ENCODE measurements around the gene BSG. TPM values are rescaled to one million over a fixed set of nuclear protein-coding genes. Genes with fewer than 3 reads are reported as not detected.
"Not testable (repeated sequence)": the region's sequence is repeated elsewhere in the genome, so short reads cannot be mapped to it uniquely, and the experiment has no call there.

The BSG gene
- total RNA-seq, 1 experiment from 2014 or later: 577 TPM

GRCh38 chr19:582497-583197 lies 10.3 kb downstream of the BSG start:
- H3K4me3 ChIP-seq: no peak overlapping the region
- no peaks in the 10 kb centered on the region for H3K9me3 ChIP-seq (replicated peaks)
- peaks cover 20% of the 10 kb centered on the region for H3K4me1 ChIP-seq (replicated peaks)
- peaks cover 58% of the 10 kb centered on the region for H3K36me3 ChIP-seq
- no peaks in the 10 kb centered on the region for H3K27me3 ChIP-seq (replicated peaks)
- H3K27ac ChIP-seq: no peak overlapping the region
- DNase-seq (ENCODE audit: low read depth in 1 of 2, low spot score in 2 of 2): no peak

- Histone ChIP-seq H3K27me3 (replicated peaks) (no peaks in the 10 kb centered on the region), H3K36me3 (peaks cover 50% of the 10 kb centered on the region), H3K9me3 (replicated peaks) (no peaks in the 10 kb centered on the region), H3K4me3 (no peak overlapping the region), H3K27ac (no peak overlapping the region), H3K4me1 (replicated peaks) (peaks cover 27% of the 10 kb centered on the region)
- no peak for DNase-seq (ENCODE audit: low read depth in 1 of 2, low spot score in 2 of 2)
These were observed 11.0 kb downstream of the BSG start for GRCh38 chr19:583198-583967.

GRCh38 chr19:583968-584239 lies 11.5 kb downstream of the BSG start:
- no peak overlapping the region for H3K27ac ChIP-seq
- peaks cover 48% of the 10 kb centered on the region for H3K36me3 ChIP-seq
- H3K4me3 ChIP-seq: no peak overlapping the region
- DNase-seq (ENCODE audit: low read depth in 1 of 2, low spot score in 2 of 2): no peak
- no peaks in the 10 kb centered on the region for H3K9me3 ChIP-seq (replicated peaks)
- H3K4me1 ChIP-seq (replicated peaks): peaks cover 33% of the 10 kb centered on the region
- no peaks in the 10 kb centered on the region; the same call in 1 of the 2 replicates for H3K27me3 ChIP-seq (replicated peaks)

- H3K36me3 ChIP-seq: peaks cover 43% of the 10 kb centered on the region
- H3K9me3 ChIP-seq (replicated peaks): no peaks in the 10 kb centered on the region
- no peak overlapping the region for H3K4me3 ChIP-seq
- H3K27ac ChIP-seq: no peak overlapping the region
- DNase-seq (ENCODE audit: low read depth in 1 of 2, low spot score in 2 of 2): peak; percentile 57 to 68
- peaks cover 4% of the 10 kb centered on the region for H3K27me3 ChIP-seq (replicated peaks)
- peaks cover 38% of the 10 kb centered on the region for H3K4me1 ChIP-seq (replicated peaks)
These were observed 12.0 kb downstream of the BSG start for GRCh38 chr19:584240-585001.

- DNase-seq (ENCODE audit: low read depth in 1 of 2, low spot score in 2 of 2): not testable (repeated sequence)
These were observed 12.8 kb downstream of the BSG start for GRCh38 chr19:585146-585545.

GRCh38 chr19:585551-586110 lies 13.2 kb downstream of the BSG start:
- H3K27me3 ChIP-seq (replicated peaks): peaks cover 9% of the 10 kb centered on the region
- H3K36me3 ChIP-seq: peaks cover 32% of the 10 kb centered on the region
- H3K9me3 ChIP-seq (replicated peaks): no peaks in the 10 kb centered on the region; the same call in 1 of the 2 replicates
- no peak overlapping the region for H3K4me3 ChIP-seq
- no peak overlapping the region for H3K27ac ChIP-seq
- DNase-seq (ENCODE audit: low read depth in 1 of 2, low spot score in 2 of 2): no peak
- peaks cover 44% of the 10 kb centered on the region for H3K4me1 ChIP-seq (replicated peaks)

More at GRCh38 chr19:585146-585545, 12.8 kb downstream of the BSG start:
- H3K9me3 ChIP-seq (replicated peaks); H3K27me3 ChIP-seq (replicated peaks); H3K4me3 ChIP-seq; H3K27ac ChIP-seq: not testable (repeated sequence)
- H3K36me3 ChIP-seq: peaks cover 36% of the 10 kb centered on the region
- peaks cover 39% of the 10 kb centered on the region for H3K4me1 ChIP-seq (replicated peaks)

GRCh38 chr19:588093-588740 lies 15.8 kb downstream of the BSG start:
- peak; percentile 93 to 95 for DNase-seq (ENCODE audit: low read depth in 1 of 2, low spot score in 2 of 2)
- Histone ChIP-seq H3K27ac (no peak overlapping the region), H3K36me3 (peaks cover 14% of the 10 kb centered on the region), H3K9me3 (replicated peaks) (peaks cover 3% of the 10 kb centered on the region; the same call in 1 of the 2 replicates), H3K27me3 (replicated peaks) (peaks cover 21% of the 10 kb centered on the region), H3K4me3 (no peak overlapping the region), H3K4me1 (replicated peaks) (peaks cover 47% of the 10 kb centered on the region)

GRCh38 chr19:588741-589692 lies 16.6 kb downstream of the BSG start:
- peaks cover 3% of the 10 kb centered on the region; the same call in 1 of the 2 replicates for H3K9me3 ChIP-seq (replicated peaks)

GRCh38 chr19:589693-590395 lies 17.4 kb downstream of the BSG start, which contains the start of gene HCN2:
HCN2 (plus strand) TSS chr19:589881; CDS start chr19:589946, 65 bp downstream.
- no peaks in the 10 kb centered on the region; the same call in 1 of the 2 replicates for H3K36me3 ChIP-seq
- peaks cover 3% of the 10 kb centered on the region; the same call in 1 of the 2 replicates for H3K9me3 ChIP-seq (replicated peaks)
- peaks cover 47% of the 10 kb centered on the region for H3K4me1 ChIP-seq (replicated peaks)
- peaks cover 21% of the 10 kb centered on the region for H3K27me3 ChIP-seq (replicated peaks)
- DNase-seq (ENCODE audit: low read depth in 1 of 2, low spot score in 2 of 2): no peak
- peak within 1 kb of the TSS; percentile 33 for H3K4me3 ChIP-seq
- no peak within 1 kb of the TSS for H3K27ac ChIP-seq

More at GRCh38 chr19:588741-589692, 16.6 kb downstream of the BSG start:
- Histone ChIP-seq H3K4me1 (replicated peaks) (peaks cover 47% of the 10 kb centered on the region), H3K36me3 (peaks cover 6% of the 10 kb centered on the region), H3K27ac (no peak overlapping the region), H3K27me3 (replicated peaks) (peaks cover 21% of the 10 kb centered on the region), H3K4me3 (no peak overlapping the region)
- DNase-seq (ENCODE audit: low read depth in 1 of 2, low spot score in 2 of 2): no peak

GRCh38 chr19:590396-590745 lies 18.0 kb downstream of the BSG start:
- H3K36me3 ChIP-seq: no peaks in the 10 kb centered on the region
- no peak for DNase-seq (ENCODE audit: low read depth in 1 of 2, low spot score in 2 of 2)
- H3K9me3 ChIP-seq (replicated peaks): peaks cover 3% of the 10 kb centered on the region; the same call in 1 of the 2 replicates
- peaks cover 21% of the 10 kb centered on the region for H3K27me3 ChIP-seq (replicated peaks)
- H3K4me3 ChIP-seq: peak overlapping the region; percentile 33
- peaks cover 47% of the 10 kb centered on the region for H3K4me1 ChIP-seq (replicated peaks)
- H3K27ac ChIP-seq: no peak overlapping the region

- no peak for DNase-seq (ENCODE audit: low read depth in 1 of 2, low spot score in 2 of 2)
- Histone ChIP-seq H3K27me3 (replicated peaks) (peaks cover 21% of the 10 kb centered on the region), H3K27ac (no peak overlapping the region), H3K36me3 (no peaks in the 10 kb centered on the region), H3K9me3 (replicated peaks) (peaks cover 3% of the 10 kb centered on the region; the same call in 1 of the 2 replicates), H3K4me3 (peak overlapping the region; percentile 33), H3K4me1 (replicated peaks) (peaks cover 44% of the 10 kb centered on the region)
These were observed 18.3 kb downstream of the BSG start for GRCh38 chr19:590750-591098.

Data from SJSA1 (cell line).